CD4-positive, alpha-beta T cell treated with Interleukin-6 for 4 hours (primary cell): ENCODE data around the gene LRIT2.
"Not testable (repeated sequence)": the region's sequence is repeated elsewhere in the genome, so short reads cannot be mapped to it uniquely, and the experiment has no call there.

Experiments used
- DNase-seq: peaks from one replicate; pipeline ENCODE4 v3.0.0-alpha.2; 2020; ENCODE audit warnings: mixed read lengths

Gene LRIT2

DNA sequence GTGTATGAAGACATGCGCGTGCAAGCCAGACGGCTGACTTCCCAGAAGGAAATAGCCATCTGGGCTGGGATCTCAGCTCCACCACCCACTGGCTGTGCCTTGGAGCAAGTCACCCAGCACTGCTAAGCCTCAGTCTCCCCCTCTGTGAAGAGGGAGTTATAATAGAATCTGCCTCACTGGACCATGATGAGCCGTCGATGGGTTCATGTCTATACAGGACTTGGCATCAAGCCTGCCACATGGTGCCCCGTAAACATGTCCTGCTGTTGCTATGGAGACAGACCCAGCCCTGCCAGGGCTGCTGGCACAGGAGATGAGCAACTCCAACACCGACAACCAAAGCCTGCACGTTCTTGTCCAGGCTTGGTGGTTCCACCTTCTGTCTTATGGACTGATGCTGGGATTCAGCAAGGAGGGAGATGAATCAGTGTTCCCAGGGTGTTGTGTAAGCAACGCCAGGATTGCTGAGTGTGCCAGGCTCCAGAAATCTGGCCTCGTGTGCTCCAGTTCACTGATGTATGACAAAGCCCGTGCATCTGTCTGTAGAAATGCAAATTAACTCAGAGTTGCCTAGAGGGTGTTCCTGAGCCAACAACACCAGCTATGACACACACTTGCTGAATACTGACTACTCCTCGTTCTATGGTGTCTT lies 46.2 kb downstream of the LRIT2 start:
- DNase-seq = no peak

DNA sequence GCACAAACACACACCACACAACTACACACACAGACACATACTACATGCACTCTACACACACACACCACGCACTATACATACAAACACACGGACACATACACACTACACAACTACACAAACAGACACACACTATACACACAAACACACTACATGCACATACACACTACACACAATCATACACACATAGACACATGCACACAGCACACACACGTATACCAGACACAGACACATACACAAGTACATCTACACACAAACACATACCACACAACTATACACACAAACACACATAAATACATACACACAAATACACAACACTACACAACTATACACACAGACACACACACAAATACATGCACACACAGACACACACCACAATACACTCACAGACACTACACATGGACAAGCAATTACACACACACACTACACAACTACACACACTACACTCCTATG lies 47.2 kb downstream of the LRIT2 start:
- DNase-seq = no peak

DNA sequence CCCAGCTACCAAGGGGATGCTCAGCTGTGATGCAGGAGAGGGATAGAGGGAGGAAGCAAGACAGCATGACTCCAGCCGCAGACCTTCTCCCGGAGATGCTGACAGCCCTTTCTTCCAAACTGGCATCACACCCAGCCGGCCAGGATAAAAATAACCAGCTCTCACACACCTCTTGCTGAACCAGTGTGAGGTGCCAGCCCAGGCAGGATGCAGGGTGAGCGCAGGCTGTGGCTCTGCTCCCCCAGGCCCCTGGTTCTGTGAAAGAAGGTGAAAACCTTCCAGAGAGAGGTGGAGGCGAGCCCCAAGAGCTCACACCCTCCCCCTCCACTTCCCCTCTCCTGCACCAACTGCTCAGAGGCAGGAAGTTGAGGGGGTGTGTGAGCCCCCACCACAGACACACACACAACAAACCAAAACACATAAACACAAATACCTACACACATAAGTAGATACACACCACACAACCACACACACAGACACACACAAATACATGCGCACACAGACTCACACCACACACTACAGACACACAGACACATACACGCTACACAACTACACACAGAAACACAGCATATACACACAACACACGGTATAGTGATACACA lies 47.7 kb downstream of the LRIT2 start:
- peak; percentile 63 for DNase-seq

DNA sequence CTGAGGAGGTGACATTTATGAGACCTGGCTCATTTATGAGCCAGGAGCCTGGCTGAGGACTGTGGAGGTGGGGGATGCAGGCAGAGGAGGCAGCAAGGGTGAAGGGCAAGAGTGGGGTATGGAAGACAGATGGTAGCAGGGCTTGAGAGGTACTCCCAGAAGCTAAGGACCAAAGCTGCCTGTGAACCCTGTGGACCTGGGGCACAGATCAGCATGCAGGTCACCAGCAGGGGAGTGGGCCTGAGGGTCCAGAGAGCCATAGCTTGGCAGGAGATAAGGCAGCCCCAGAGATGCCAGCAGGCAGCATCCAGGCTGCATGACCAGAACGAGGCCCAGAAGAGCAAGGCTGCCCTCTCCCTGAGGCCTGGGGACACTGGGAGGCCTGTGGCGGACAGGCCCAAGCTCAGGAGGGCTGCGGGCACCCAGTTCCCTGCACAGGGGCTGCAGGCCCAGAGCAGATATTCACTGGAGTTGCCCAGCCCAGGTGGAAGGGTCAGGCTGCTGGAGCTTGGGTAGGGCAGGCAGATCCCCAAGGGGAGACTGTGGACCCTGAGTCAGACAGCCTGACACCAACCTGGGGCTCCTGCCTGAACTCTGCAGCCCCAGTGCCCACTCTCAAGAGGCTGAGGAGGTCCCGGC lies 48.4 kb downstream of the LRIT2 start:
- no peak for DNase-seq

DNA sequence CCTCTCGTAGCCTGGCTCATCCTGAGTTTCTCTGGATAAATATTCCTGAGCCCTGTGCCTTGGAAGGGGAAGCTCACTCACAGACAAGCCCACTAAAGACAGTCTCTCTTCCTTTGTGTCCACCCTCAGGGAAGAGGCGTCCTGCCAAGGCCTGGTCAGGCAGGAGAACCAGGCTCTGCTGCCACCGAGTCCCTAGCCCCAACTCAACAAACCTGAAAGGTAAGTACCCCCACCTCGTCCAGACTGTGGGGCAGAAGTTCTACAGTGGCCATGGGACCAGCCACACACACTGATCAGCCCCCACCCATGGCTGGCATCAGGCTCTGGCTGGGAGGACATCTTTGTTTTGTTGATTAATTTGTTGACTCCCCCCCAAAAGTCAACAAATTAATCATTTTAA lies 49.0 kb downstream of the LRIT2 start:
- DNase-seq = no peak

DNA sequence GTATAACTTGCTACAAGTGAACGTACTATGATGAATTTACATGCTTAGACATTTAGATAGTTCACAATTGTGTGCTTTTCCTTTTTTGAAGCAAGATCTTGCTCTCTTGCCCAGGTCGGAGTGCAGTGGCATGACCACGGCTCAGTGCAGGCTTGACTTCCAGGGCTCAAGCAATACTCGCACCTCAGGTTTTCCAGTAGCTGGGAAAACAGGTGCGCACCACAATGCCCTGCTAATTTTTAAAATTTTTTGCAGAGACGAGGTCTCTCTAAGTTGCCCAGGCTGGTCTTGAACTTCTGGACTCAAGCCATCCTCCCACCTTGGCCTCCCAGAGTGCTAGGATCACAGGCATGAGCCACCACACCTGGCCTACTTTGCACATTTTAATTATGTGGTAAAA lies 49.9 kb downstream of the LRIT2 start:
- no peak for DNase-seq

DNA sequence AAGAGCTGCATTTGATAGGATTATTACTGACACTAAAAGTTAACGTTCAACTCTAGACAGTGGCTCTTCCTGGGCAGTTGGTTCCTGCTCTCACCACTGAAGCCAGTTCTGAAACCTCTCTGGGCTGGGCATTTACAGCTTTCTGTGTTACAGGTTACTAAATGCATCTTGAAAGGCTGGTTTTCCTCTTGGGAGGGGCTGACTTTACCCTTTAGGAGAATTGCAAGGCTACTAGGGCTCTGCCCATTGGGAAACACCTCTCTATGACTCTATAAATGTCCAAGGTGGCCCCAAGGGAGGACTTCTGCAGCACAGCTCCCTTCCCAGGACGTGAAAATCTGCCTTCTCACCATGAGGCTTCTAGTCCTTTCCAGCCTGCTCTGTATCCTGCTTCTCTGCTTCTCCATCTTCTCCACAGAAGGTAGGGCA lies 51.8 kb downstream of the LRIT2 start, which contains the start of gene GPR15LG:
GPR15LG (plus strand) TSS at position 301 of the 429 bp plus-strand sequence; CDS start at position 352, 51 bp downstream.
- DNase-seq = no peak

DNA sequence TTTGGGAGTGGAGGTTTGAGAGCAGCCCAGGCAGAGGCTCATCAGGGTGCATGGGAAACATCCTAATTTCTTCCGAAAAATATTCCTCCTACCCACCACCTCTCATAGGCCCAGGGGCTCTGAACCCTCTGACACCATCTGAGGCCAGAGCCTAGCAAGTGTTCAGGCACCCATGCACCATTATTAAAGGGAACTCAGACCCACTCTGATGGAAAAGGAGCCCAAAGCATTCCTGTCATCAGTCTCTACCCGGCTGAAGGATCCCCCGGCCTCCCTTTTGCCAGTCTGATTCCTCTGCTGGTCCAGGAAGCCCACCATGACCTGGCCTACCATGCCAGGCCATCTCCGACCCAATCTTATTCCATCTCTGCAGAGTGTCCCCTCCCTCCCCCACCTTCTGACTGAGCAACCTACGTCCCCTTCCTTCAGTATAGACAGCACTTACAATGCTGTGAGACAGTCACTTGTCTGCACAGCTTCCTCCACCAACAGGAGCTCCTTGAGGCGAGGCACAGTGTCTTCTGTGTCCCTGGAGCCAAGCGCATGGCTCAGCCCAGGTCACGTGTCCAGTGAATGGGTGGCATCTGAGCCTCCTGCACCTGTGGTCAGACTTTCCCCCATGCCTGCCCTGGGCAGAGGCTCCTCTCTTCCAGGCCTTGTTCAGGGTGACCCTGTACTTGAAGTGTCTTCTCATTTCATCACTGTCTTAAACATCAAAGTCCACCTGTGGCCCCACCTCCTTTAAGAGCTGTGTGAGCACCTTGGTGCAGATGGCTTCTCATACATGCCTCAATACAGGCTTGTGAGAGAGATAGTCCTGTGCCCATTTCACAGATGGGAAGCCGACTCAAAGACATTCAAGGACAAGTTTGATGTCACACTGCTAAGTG lies 52.6 kb downstream of the LRIT2 start:
- DNase-seq = no peak

DNA sequence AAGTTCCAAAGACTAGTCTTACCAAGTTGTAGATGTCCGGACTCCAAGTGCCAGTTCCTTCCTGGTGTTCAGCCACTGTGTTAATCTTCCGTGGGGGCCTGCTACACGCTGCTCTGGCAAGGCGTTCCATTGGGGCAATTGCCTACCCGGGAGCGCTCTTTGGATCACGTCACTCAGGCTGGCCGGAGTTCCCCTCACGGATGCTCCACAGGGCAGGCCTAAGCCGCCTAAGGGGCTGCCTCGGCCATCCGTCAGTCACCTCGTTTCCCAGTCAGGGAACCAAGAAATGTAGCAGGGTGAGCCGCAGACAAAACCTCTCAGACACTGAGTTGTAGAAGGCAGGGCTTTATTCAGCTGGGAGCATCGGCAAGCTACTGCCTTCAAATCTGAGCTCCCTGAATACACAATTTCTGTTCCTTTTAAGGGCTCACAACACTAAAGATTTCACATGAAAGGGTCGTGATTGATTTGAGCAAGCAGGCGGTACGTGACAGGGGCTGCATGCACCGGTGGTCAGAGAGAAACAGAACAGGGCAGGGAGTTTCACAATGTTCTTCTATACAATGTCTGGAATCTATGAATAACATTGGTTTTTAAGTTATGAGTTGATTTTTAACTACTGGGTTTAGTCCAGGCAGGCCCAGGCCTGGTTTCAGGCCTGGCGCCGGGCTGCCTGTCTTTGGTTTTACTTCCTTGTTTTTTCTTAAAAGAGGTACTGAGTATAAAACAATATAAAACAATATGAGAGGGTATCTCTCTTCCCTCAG lies 53.5 kb downstream of the LRIT2 start:
- DNase-seq = not testable (repeated sequence)

DNA sequence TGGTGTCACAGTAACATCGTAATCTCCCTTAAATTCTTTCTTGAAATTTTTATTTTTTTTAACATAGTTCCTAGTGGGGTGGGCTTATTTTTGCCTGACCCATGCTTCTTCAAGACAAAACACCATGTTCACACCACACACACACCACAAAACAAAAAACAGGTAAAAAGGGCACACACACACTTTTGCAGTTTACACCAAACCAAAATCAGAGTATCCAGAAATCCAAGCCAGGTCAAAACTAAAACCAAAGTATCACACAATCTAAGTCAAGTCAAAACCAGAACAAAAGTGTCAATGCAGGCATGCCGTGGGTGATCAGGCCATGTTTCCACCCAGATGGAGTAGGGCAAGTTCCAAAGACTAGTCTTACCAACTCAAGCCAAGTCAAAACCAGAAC lies 54.1 kb downstream of the LRIT2 start:
- not testable (repeated sequence) for DNase-seq
